ENCODE measurements around the gene PNKP.

Gene PNKP

GRCh38 chr19:49906879-49907564 lies 39.6 kb upstream of the PNKP start:
- no peaks in the 10 kb centered on the region for H3K27me3 ChIP-seq (replicated peaks; ENCODE audit: control insufficient read depth, insufficient read depth, low read length, poor library complexity, severe bottlenecking)
- H3K9me3 ChIP-seq (ENCODE audit: control insufficient read depth, low read length), result no peaks in the 10 kb centered on the region
- peaks cover 11% of the 10 kb centered on the region for H3K4me1 ChIP-seq (ENCODE audit: control insufficient read depth, insufficient read depth, low read length, poor library complexity, severe bottlenecking)
- H3K4me3 ChIP-seq (ENCODE audit: insufficient read depth, low read depth, low read length, poor library complexity, severe bottlenecking), result no peak overlapping the region
- DNase-seq, result no peak
- H3K36me3 ChIP-seq (ENCODE audit: control insufficient read depth, insufficient read depth, low read length), result peaks cover 30% of the 10 kb centered on the region
- no peak overlapping the region for H3K27ac ChIP-seq (ENCODE audit: insufficient read depth, low read length, poor library complexity, severe bottlenecking)

- Histone ChIP-seq H3K4me1 (ENCODE audit: control insufficient read depth, insufficient read depth, low read length, poor library complexity, severe bottlenecking) (no peaks in the 10 kb centered on the region), H3K4me3 (ENCODE audit: insufficient read depth, low read depth, low read length, poor library complexity, severe bottlenecking) (no peak overlapping the region)
- no peak for DNase-seq
Measured at GRCh38 chr19:49904136-49904535, 36.8 kb upstream of the PNKP start.

GRCh38 chr19:49896863-49897621 lies 29.7 kb upstream of the PNKP start, which contains the start of gene IL4I1:
TSS of gene IL4I1 (minus strand) at chr19:49896887. CDS start at chr19:49896160, 727 bp downstream.
- H3K9me3 ChIP-seq (ENCODE audit: control insufficient read depth, low read length), result no peaks in the 10 kb centered on the region
- peak within 1 kb of the TSS; percentile 99 for H3K27ac ChIP-seq (ENCODE audit: insufficient read depth, low read length, poor library complexity, severe bottlenecking)
- H3K4me1 ChIP-seq (ENCODE audit: control insufficient read depth, insufficient read depth, low read length, poor library complexity, severe bottlenecking), result peaks cover 33% of the 10 kb centered on the region
- no peaks in the 10 kb centered on the region for H3K36me3 ChIP-seq (ENCODE audit: control insufficient read depth, insufficient read depth, low read length)
- H3K27me3 ChIP-seq (replicated peaks; ENCODE audit: control insufficient read depth, insufficient read depth, low read length, poor library complexity, severe bottlenecking), result no peaks in the 10 kb centered on the region
- peak; percentile 70 to 75 (median 73) for DNase-seq
- peak within 1 kb of the TSS; percentile 47 for H3K4me3 ChIP-seq (ENCODE audit: insufficient read depth, low read depth, low read length, poor library complexity, severe bottlenecking)

More at GRCh38 chr19:49904136-49904535, 36.8 kb upstream of the PNKP start:
- Histone ChIP-seq H3K36me3 (ENCODE audit: control insufficient read depth, insufficient read depth, low read length) (peaks cover 21% of the 10 kb centered on the region), H3K27me3 (replicated peaks; ENCODE audit: control insufficient read depth, insufficient read depth, low read length, poor library complexity, severe bottlenecking) (no peaks in the 10 kb centered on the region), H3K27ac (ENCODE audit: insufficient read depth, low read length, poor library complexity, severe bottlenecking) (no peak overlapping the region), H3K9me3 (ENCODE audit: control insufficient read depth, low read length) (no peaks in the 10 kb centered on the region)

- H3K36me3 ChIP-seq (ENCODE audit: control insufficient read depth, insufficient read depth, low read length), result no peaks in the 10 kb centered on the region
- no peak for DNase-seq
- peaks cover 33% of the 10 kb centered on the region for H3K4me1 ChIP-seq (ENCODE audit: control insufficient read depth, insufficient read depth, low read length, poor library complexity, severe bottlenecking)
- no peaks in the 10 kb centered on the region for H3K27me3 ChIP-seq (replicated peaks; ENCODE audit: control insufficient read depth, insufficient read depth, low read length, poor library complexity, severe bottlenecking)
- no peaks in the 10 kb centered on the region for H3K9me3 ChIP-seq (ENCODE audit: control insufficient read depth, low read length)
- peak overlapping the region; percentile 17 for H3K4me3 ChIP-seq (ENCODE audit: insufficient read depth, low read depth, low read length, poor library complexity, severe bottlenecking)
- H3K27ac ChIP-seq (ENCODE audit: insufficient read depth, low read length, poor library complexity, severe bottlenecking), result peak overlapping the region; percentile 99
Measured at GRCh38 chr19:49895566-49896297, 28.4 kb upstream of the PNKP start.

- no peaks in the 10 kb centered on the region for H3K27me3 ChIP-seq (replicated peaks; ENCODE audit: control insufficient read depth, insufficient read depth, low read length, poor library complexity, severe bottlenecking)
- no peaks in the 10 kb centered on the region for H3K36me3 ChIP-seq (ENCODE audit: control insufficient read depth, insufficient read depth, low read length)
- peak overlapping the region; percentile 17 for H3K4me3 ChIP-seq (ENCODE audit: insufficient read depth, low read depth, low read length, poor library complexity, severe bottlenecking)
- peak overlapping the region; percentile 99 for H3K27ac ChIP-seq (ENCODE audit: insufficient read depth, low read length, poor library complexity, severe bottlenecking)
- peak; percentile 40 to 64 (median 45) for DNase-seq
- H3K9me3 ChIP-seq (ENCODE audit: control insufficient read depth, low read length), result no peaks in the 10 kb centered on the region
- peaks cover 33% of the 10 kb centered on the region for H3K4me1 ChIP-seq (ENCODE audit: control insufficient read depth, insufficient read depth, low read length, poor library complexity, severe bottlenecking)
Measured at GRCh38 chr19:49894879-49895565, 27.6 kb upstream of the PNKP start.

GRCh38 chr19:49894011-49894664 lies 26.8 kb upstream of the PNKP start:
- Histone ChIP-seq H3K9me3 (ENCODE audit: control insufficient read depth, low read length) (no peaks in the 10 kb centered on the region), H3K4me1 (ENCODE audit: control insufficient read depth, insufficient read depth, low read length, poor library complexity, severe bottlenecking) (peaks cover 38% of the 10 kb centered on the region), H3K27ac (ENCODE audit: insufficient read depth, low read length, poor library complexity, severe bottlenecking) (peak overlapping the region; percentile 99), H3K4me3 (ENCODE audit: insufficient read depth, low read depth, low read length, poor library complexity, severe bottlenecking) (no peak overlapping the region), H3K27me3 (replicated peaks; ENCODE audit: control insufficient read depth, insufficient read depth, low read length, poor library complexity, severe bottlenecking) (no peaks in the 10 kb centered on the region), H3K36me3 (ENCODE audit: control insufficient read depth, insufficient read depth, low read length) (no peaks in the 10 kb centered on the region)
- no peak for DNase-seq

- H3K9me3 ChIP-seq (ENCODE audit: control insufficient read depth, low read length), result no peaks in the 10 kb centered on the region
- H3K4me3 ChIP-seq (ENCODE audit: insufficient read depth, low read depth, low read length, poor library complexity, severe bottlenecking), result no peak overlapping the region
- H3K4me1 ChIP-seq (ENCODE audit: control insufficient read depth, insufficient read depth, low read length, poor library complexity, severe bottlenecking), result peaks cover 35% of the 10 kb centered on the region
- H3K36me3 ChIP-seq (ENCODE audit: control insufficient read depth, insufficient read depth, low read length), result no peaks in the 10 kb centered on the region
- H3K27ac ChIP-seq (ENCODE audit: insufficient read depth, low read length, poor library complexity, severe bottlenecking), result no peak overlapping the region
- DNase-seq, result no peak
- H3K27me3 ChIP-seq (replicated peaks; ENCODE audit: control insufficient read depth, insufficient read depth, low read length, poor library complexity, severe bottlenecking), result no peaks in the 10 kb centered on the region
Measured at GRCh38 chr19:49892716-49893115, 25.3 kb upstream of the PNKP start.

GRCh38 chr19:49891393-49891792 lies 24.0 kb upstream of the PNKP start:
- Histone ChIP-seq H3K27me3 (replicated peaks; ENCODE audit: control insufficient read depth, insufficient read depth, low read length, poor library complexity, severe bottlenecking) (no peaks in the 10 kb centered on the region), H3K36me3 (ENCODE audit: control insufficient read depth, insufficient read depth, low read length) (no peaks in the 10 kb centered on the region), H3K27ac (ENCODE audit: insufficient read depth, low read length, poor library complexity, severe bottlenecking) (no peak overlapping the region), H3K4me1 (ENCODE audit: control insufficient read depth, insufficient read depth, low read length, poor library complexity, severe bottlenecking) (peaks cover 23% of the 10 kb centered on the region), H3K4me3 (ENCODE audit: insufficient read depth, low read depth, low read length, poor library complexity, severe bottlenecking) (no peak overlapping the region), H3K9me3 (ENCODE audit: control insufficient read depth, low read length) (no peaks in the 10 kb centered on the region)
- DNase-seq, result no peak
